H1 (cell line): Measurements from ENCODE around the gene SMU1. TPM values are rescaled to one million over a fixed set of nuclear protein-coding genes. Genes with fewer than 3 reads are reported as not detected.

ENCODE experiments used
- CHD1 ChIP-seq: IDR thresholded peaks from 2 replicates; pipeline ENCODE4 v1.6.1; 2012; ENCODE audit warnings: low read depth, low read length, improper control_type of control experiment
- CREB1 ChIP-seq: IDR thresholded peaks from 2 replicates; pipeline ENCODE4 v1.6.1; 2012; ENCODE audit warnings: inconsistent platforms
- EGR1 ChIP-seq: IDR thresholded peaks from 2 replicates; pipeline ENCODE4 v1.6.1; 2011; ENCODE audit warnings: low read depth, low read length, borderline replicate concordance
- EP300 ChIP-seq, 2 experiments: IDR thresholded peaks; 1 replicate in 1 of 2; 2 replicates in 1 of 2; pipeline ENCODE4 v1.6.1; 2011 to 2012; ENCODE audit warnings: low read depth in 2 of 2, low read length in 2 of 2, mild to moderate bottlenecking in 2 of 2, borderline replicate concordance in 1 of 2, inconsistent platforms in 1 of 2, moderate library complexity in 1 of 2
- RNF2 ChIP-seq: fragments of 200-900, 300-1000 bp; sonication (generic); IDR thresholded peaks from 2 replicates; pipeline ENCODE4 v1.7.1; 2016; ENCODE audit warnings: borderline replicate concordance, low read depth, mild to moderate bottlenecking, antibody characterized with exemption, low read length; ENCODE audit not compliant: poor library complexity, severe bottlenecking; ENCODE audit errors: missing control alignments
- SP2 ChIP-seq: IDR thresholded peaks from 2 replicates; pipeline ENCODE4 v1.6.1; 2012; ENCODE audit warnings: mild to moderate bottlenecking, low read length, inconsistent platforms
- SUZ12 ChIP-seq: fragments of 200-600 bp; sonication (generic); IDR thresholded peaks from 2 replicates; pipeline ENCODE4 v1.6.1; 2012; ENCODE audit warnings: mild to moderate bottlenecking, inconsistent platforms, low read length, moderate library complexity, mixed read lengths
- TAF7 ChIP-seq: optimal IDR thresholded peaks from 2 replicates; pipeline ENCODE3; 2011; ENCODE audit warnings: low read depth, mild to moderate bottlenecking, inconsistent platforms, low read length, moderate library complexity, borderline replicate concordance
- ZNF274 ChIP-seq: IDR thresholded peaks from 2 replicates; pipeline ENCODE4 v1.7.0; 2012; ENCODE audit warnings: low read length, borderline replicate concordance; ENCODE audit errors: extremely low read depth
- polyA plus RNA-seq, 7 experiments: library from polyadenylated mRNA; depleted of rRNA in 3 of 7; stranded (reverse) in 5 of 7; unstranded in 2 of 7; fragments of >200 nt in 5 of 7; fragments of 200-250 nt in 2 of 7; gene quantifications; 1 replicate in 5 of 7; 2 replicates in 1 of 7; 4 replicates in 1 of 7; pipeline versions ENCODE4 v1.2.1 to v1.2.3, GENCODE V29; 2011 to 2013; ENCODE audit warnings: missing spikeins in 2 of 7, mixed read lengths in 2 of 7
- total RNA-seq: library from RNA; stranded (reverse); fragmentation: NEBNext Ultra II Directional; extraction: Animal tissue kit (Norgen Biotek cat#: 25700); gene quantifications from 2 replicates; pipeline ENCODE4 v1.2.1, GENCODE V29; 2021
- TF ChIP-seq, protein P1 (sequence below): IDR thresholded peaks from 2 replicates; pipeline ENCODE4 v1.6.1; 2011; ENCODE audit warnings: low read depth, mild to moderate bottlenecking, low read length; ENCODE audit not compliant: insufficient read depth

The SMU1 gene
- total and polyA plus RNA-seq, 2 of the 8 experiments (the other 6 are each of a cell fraction or from before 2014, with no cell fraction given), result 8.4 to 26.0 TPM

DNA sequence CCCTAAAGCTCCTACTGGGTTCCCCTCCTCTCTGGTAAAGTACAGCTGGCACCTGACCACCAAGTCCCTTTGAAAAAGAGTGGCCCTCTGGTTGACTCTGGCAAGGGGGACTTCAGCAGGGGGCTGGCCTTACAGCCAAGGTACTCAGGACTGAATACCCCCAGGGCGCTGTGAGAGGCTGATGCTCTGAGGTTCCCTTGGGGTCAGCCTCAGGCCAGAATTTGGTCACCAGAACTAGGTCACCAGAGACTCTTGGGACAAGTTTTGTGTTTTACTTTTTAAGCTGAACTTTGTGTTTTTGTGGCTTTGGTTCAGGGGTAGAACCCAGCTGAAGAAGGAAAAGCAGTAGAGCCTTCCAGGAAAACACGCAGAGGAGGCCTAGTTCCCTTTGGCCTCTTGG is 23.3 kb upstream of the SMU1 start (continued):
- no peak for TF ChIP-seq TAF7
- TF ChIP-seq RNF2, result no peak
- no peak for TF ChIP-seq CHD1
- TF ChIP-seq CREB1, result no peak
- TF ChIP-seq SP2, result no peak
- TF ChIP-seq, protein P1, sequence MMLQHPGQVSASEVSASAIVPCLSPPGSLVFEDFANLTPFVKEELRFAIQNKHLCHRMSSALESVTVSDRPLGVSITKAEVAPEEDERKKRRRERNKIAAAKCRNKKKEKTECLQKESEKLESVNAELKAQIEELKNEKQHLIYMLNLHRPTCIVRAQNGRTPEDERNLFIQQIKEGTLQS, result no peak
- no peak for TF ChIP-seq SUZ12
- no peak for TF ChIP-seq EP300 (IDR thresholded peaks at IDR 0.05; ENCODE audit: borderline replicate concordance in 1 of 2, low read depth in 2 of 2, low read length in 2 of 2)
- no peak for TF ChIP-seq EGR1
- no peak for TF ChIP-seq ZNF274
